Esophagus squamous epithelium (tissue), 5 donors: ENCODE results near the gene CRHR1. TPM values are rescaled to one million over a fixed set of nuclear protein-coding genes. Genes with fewer than 3 reads are reported as not detected.

Experiments used
- DNase-seq: peaks from one replicate; lab custom pipeline; 2025; lab: John Stamatoyannopoulos, UW
- H3K27ac ChIP-seq, 4 donors: fragments of 200-600 bp; sonication (generic); one replicate each; pipeline ENCODE4 v1.5.1; 2016 to 2019; ENCODE audit warnings: mild to moderate bottlenecking in 1 of 4
- H3K27me3 ChIP-seq, 4 donors: fragments of 200-600 bp; sonication (generic); 1 replicate in 3 of 4; 2 replicates in 1 of 4; pipeline versions ENCODE4 v1.5.1 to v1.6.0; 2017 to 2021; ENCODE audit warnings: antibody characterized with exemption in 1 of 4
- H3K36me3 ChIP-seq, 3 donors: fragments of 200-600 bp; sonication (generic); one replicate each; pipeline ENCODE4 v1.5.1; 2016 to 2019
- H3K4me1 ChIP-seq, 3 donors: fragments of 200-600 bp; sonication (generic); one replicate each; pipeline ENCODE4 v1.5.1; 2017 to 2019
- H3K4me3 ChIP-seq, 4 donors: fragments of 200-600 bp; sonication (generic); 1 replicate in 3 of 4; 2 replicates in 1 of 4; pipeline ENCODE4 v1.5.1; 2016 to 2019; ENCODE audit warnings: mild to moderate bottlenecking in 2 of 4, moderate library complexity in 1 of 4
- H3K9me3 ChIP-seq, 3 donors: fragments of 200-600 bp; sonication (generic); one replicate each; pipeline ENCODE4 v1.5.1; 2016 to 2019
- POLR2A ChIP-seq, 4 donors: fragments of 450-650 bp; IDR thresholded peaks; one replicate each; pipeline ENCODE4 v1.6.1; 2017; ENCODE audit warnings: antibody characterized with exemption in 4 of 4, mild to moderate bottlenecking in 4 of 4, moderate library complexity in 3 of 4
- WGBS, 2 donors: methylation state at CpG; one replicate each; pipeline ENCODE4 v1.1.5; 2018; 5-methylcytosine and 5-hydroxymethylcytosine counted together
- intact Hi-C: fragments of 100-400 bp; cut with DNase I; formaldehyde crosslinking; loops from one replicate; pipeline ENCODE4 v1.15.0; 2022
- total RNA-seq, 4 donors: library from RNA; depleted of rRNA; stranded (reverse); fragments of >200 nt; gene quantifications; one replicate each; pipeline ENCODE4 v1.1.0, GENCODE V29; 2016
- TF ChIP-seq, protein P1 (sequence below), 6 experiments: fragments of 450-650 bp in 4 of 6; fragments of 200-600 bp in 2 of 6; sonication (generic) in 2 of 6; IDR thresholded peaks; one replicate each; pipeline ENCODE4 v1.5.1; 2016 to 2019; ENCODE audit warnings: antibody characterized with exemption in 6 of 6, mild to moderate bottlenecking in 4 of 6, moderate library complexity in 4 of 6
- donor health status: DM: yes; HTN: yes; CAD: no.

CRHR1 gene
- total RNA-seq, 4 donors from 2014 or later, result not detected

DNA sequence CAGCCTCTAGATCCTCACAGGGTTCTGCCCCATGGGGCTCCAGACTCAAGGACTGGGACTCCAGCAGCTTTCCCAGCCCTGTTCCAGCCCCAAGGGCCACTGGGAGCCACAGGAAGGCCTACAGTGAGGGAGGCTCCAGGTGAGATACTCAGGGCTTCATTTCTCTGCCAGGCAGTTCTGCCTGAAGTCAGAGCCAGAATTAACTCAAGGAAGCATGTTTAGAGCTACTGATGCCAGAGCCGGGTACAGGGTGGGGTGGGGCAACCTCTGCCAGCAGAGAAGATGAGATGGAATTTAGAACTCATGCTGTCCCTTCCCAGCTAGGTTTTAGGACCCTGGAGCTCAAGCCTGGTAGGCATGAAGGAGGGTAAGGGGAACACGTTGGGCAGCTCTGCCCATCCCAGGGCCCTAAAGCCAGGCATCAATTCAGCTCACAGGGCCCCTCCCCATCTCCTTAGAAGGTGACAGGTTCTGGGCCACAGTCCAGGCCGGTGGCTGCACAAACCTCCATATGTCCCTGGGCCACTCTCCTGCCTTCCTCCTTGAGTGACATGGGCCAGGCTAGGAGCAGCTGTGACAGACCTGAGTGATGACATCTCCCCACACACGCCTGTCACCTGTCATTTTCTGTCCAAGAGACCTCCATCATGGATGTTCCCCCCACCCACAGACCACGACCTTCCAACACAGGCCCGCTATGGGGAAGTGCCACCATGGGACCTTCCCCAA lies 36.1 kb downstream of the CRHR1 start:
- Histone ChIP-seq H3K27ac (no peak overlapping the region), H3K9me3 (no peaks in the 10 kb centered on the region), H3K4me3 (no peak overlapping the region), H3K27me3 (peaks cover 0 to 34% (median 0%) of the 10 kb centered on the region in 4 donors), H3K4me1 (no peaks in the 10 kb centered on the region), H3K36me3 (no peaks in the 10 kb centered on the region)
- 32 to 57% methylated on average over 3 to 5 of the region's 6 CpGs for WGBS, 2 donors
- no peak for DNase-seq
- TF ChIP-seq POLR2A (IDR thresholded peaks at IDR 0.05), result no peak
- TF ChIP-seq, protein P1, sequence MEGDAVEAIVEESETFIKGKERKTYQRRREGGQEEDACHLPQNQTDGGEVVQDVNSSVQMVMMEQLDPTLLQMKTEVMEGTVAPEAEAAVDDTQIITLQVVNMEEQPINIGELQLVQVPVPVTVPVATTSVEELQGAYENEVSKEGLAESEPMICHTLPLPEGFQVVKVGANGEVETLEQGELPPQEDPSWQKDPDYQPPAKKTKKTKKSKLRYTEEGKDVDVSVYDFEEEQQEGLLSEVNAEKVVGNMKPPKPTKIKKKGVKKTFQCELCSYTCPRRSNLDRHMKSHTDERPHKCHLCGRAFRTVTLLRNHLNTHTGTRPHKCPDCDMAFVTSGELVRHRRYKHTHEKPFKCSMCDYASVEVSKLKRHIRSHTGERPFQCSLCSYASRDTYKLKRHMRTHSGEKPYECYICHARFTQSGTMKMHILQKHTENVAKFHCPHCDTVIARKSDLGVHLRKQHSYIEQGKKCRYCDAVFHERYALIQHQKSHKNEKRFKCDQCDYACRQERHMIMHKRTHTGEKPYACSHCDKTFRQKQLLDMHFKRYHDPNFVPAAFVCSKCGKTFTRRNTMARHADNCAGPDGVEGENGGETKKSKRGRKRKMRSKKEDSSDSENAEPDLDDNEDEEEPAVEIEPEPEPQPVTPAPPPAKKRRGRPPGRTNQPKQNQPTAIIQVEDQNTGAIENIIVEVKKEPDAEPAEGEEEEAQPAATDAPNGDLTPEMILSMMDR (IDR thresholded peaks at IDR 0.05), result no peak
- intact Hi-C loops, result no loop called here

DNA sequence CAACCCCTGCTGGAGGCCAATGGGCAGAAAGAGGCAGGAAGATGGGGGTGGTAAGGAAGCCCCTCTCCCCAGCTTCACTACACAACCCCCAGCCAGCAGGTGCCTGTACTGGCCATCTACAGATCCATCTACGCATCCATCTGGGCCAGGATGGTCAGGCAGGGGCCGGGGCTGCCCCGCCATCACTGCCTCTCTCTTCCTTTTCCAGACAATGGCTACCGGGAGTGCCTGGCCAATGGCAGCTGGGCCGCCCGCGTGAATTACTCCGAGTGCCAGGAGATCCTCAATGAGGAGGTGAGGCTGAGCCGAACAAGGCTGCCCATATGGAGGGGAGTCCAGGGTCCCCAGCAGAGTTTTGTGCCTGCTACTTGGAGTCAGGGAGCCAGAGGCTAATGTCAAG lies 37.0 kb downstream of the CRHR1 start:
- WGBS, 2 donors, result 50 to 76% methylated on average over 1 to 2 of the region's 9 CpGs
- H3K36me3 ChIP-seq, result no peaks in the 10 kb centered on the region
- TF ChIP-seq POLR2A (IDR thresholded peaks at IDR 0.05), result no peak
- TF ChIP-seq, protein P1 (IDR thresholded peaks at IDR 0.05), result no peak
- intact Hi-C loops, result no loop called here
- H3K4me1 ChIP-seq, result no peaks in the 10 kb centered on the region
- no peaks in the 10 kb centered on the region for H3K9me3 ChIP-seq
- no peak overlapping the region for H3K27ac ChIP-seq
- no peak overlapping the region for H3K4me3 ChIP-seq
- peaks cover 0 to 39% (median 0%) of the 10 kb centered on the region in 4 donors for H3K27me3 ChIP-seq
- no peak for DNase-seq

DNA sequence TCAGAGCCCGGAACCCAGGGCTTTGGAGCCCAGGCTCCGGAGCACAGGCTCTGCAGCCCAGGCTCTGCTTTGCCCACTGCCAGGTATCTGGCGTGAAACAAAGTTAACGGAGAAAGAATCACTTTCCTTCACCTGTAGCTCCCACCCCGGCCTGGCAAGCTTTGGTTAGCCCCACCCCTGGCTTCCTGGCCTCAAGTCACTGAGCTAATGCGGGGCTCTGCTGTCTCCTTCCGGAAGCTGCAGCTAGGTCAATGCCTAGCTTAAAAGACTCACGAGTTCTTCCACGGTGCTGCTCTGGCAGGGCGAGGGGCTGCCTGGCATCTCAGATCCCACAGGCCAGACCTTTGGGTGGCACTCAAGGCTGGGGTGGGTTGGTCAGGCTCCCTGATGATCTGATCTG lies 39.5 kb downstream of the CRHR1 start:
- H3K4me1 ChIP-seq, result no peaks in the 10 kb centered on the region
- H3K4me3 ChIP-seq, result no peak overlapping the region
- no peak overlapping the region for H3K27ac ChIP-seq
- TF ChIP-seq, protein P1 (IDR thresholded peaks at IDR 0.05), result no peak
- TF ChIP-seq POLR2A (IDR thresholded peaks at IDR 0.05), result no peak
- intact Hi-C loops, result no loop called here
- H3K9me3 ChIP-seq, result no peaks in the 10 kb centered on the region
- 63 to 70% methylated on average over 2 to 5 of the region's 10 CpGs for WGBS, 2 donors
- H3K27me3 ChIP-seq, result peaks cover 0 to 42% (median 0%) of the 10 kb centered on the region in 4 donors
- no peaks in the 10 kb centered on the region for H3K36me3 ChIP-seq
- DNase-seq, result no peak

GRCh38 chr17:45824475-45824874 lies 40.4 kb downstream of the CRHR1 start:
- DNase-seq, result no peak
- no peak overlapping the region for H3K4me3 ChIP-seq
- WGBS, 2 donors, result 100% methylated on average over 2 of the region's 7 CpGs; no CpG with 5 or more reads in 1 of the 2 donors
- TF ChIP-seq, protein P1 (IDR thresholded peaks at IDR 0.05), result no peak
- TF ChIP-seq POLR2A (IDR thresholded peaks at IDR 0.05), result no peak
- no peak overlapping the region for H3K27ac ChIP-seq
- H3K4me1 ChIP-seq, result no peaks in the 10 kb centered on the region
- no peaks in the 10 kb centered on the region for H3K9me3 ChIP-seq
- H3K27me3 ChIP-seq, result peaks cover 0 to 50% (median 0%) of the 10 kb centered on the region in 4 donors
- no peaks in the 10 kb centered on the region for H3K36me3 ChIP-seq
- intact Hi-C loops, result no loop called here

GRCh38 chr17:45824901-45825492 lies 40.9 kb downstream of the CRHR1 start:
- peaks cover 0 to 54% (median 0%) of the 10 kb centered on the region in 4 donors for H3K27me3 ChIP-seq
- intact Hi-C loops, result no loop called here

More at GRCh38 chr17:45824901-45825492, 40.9 kb downstream of the CRHR1 start:
- no peak for DNase-seq
- 78 to 86% methylated on average over 5 to 7 of the region's 13 CpGs for WGBS, 2 donors
- H3K36me3 ChIP-seq, result no peaks in the 10 kb centered on the region
- TF ChIP-seq, protein P1 (IDR thresholded peaks at IDR 0.05), result no peak
- no peak for TF ChIP-seq POLR2A (IDR thresholded peaks at IDR 0.05)
- no peak overlapping the region for H3K4me3 ChIP-seq
- no peak overlapping the region for H3K27ac ChIP-seq
- H3K9me3 ChIP-seq, result no peaks in the 10 kb centered on the region
- no peaks in the 10 kb centered on the region for H3K4me1 ChIP-seq
